ENCODE measurements around the gene MYO1H. TPM values are rescaled to one million over a fixed set of nuclear protein-coding genes. Genes with fewer than 3 reads are reported as not detected.

MYO1H gene
- total and polyA plus RNA-seq, 2 of the 8 experiments (the other 6 are each of a cell fraction or from before 2014, with no cell fraction given): 0.03 TPM; not detected in 1

- no peaks in the 10 kb centered on the region for H4K20me1 ChIP-seq (replicated peaks in 1 of 2; ENCODE audit: control insufficient read depth in 1 of 2, insufficient read depth in 2 of 2, low read length in 2 of 2)
- no peak for DNase-seq (ENCODE audit: low read depth in 1 of 2, low spot score in 2 of 2)
- H3K14ac ChIP-seq (ENCODE audit: insufficient read length): no peak overlapping the region
- no peak overlapping the region for H2BK15ac ChIP-seq (ENCODE audit: low read length)
- no peak overlapping the region for H4K91ac ChIP-seq (replicated peaks; ENCODE audit: insufficient read length, low read length)
- H4K8ac ChIP-seq (ENCODE audit: extremely low read depth, insufficient read depth, low read length): no peak overlapping the region
- H3K4ac ChIP-seq (replicated peaks; ENCODE audit: insufficient read length, low read depth, low read length): no peak overlapping the region
- H3K27me3 ChIP-seq (replicated peaks in 1 of 4; ENCODE audit: control insufficient read depth in 3 of 4, extremely low read depth in 1 of 4, insufficient read depth in 3 of 4, low read length in 3 of 4): no peaks in the 10 kb centered on the region
- H2BK12ac ChIP-seq (ENCODE audit: low read depth, low read length): no peak overlapping the region
- no peak overlapping the region for H3K56ac ChIP-seq (replicated peaks; ENCODE audit: insufficient read length, low read depth, low read length)
- no peak overlapping the region for H3K4me3 ChIP-seq (ENCODE audit: extremely low read depth in 1 of 4, insufficient read depth in 2 of 4, low read depth in 3 of 4, low read length in 4 of 4)
- POLR2A ChIA-PET (ENCODE audit: partially characterized antibody): interaction anchor here (2.0 kb wide), 1 partner anchor 16 kb away, joined by 8 read pairs; the partner anchor contains the start of genes KCTD10 and UBE3B
- no peaks in the 10 kb centered on the region for H3K4me1 ChIP-seq (replicated peaks in 1 of 4; ENCODE audit: control insufficient read depth in 3 of 4, insufficient read depth in 4 of 4, low read length in 3 of 4)
- H2AFZ ChIP-seq (ENCODE audit: low read length): no peak overlapping the region
- no peaks in the 10 kb centered on the region for H3K79me2 ChIP-seq (ENCODE audit: control insufficient read depth in 1 of 2, insufficient read depth in 2 of 2, low read length in 2 of 2)
- no peak overlapping the region for H3K4me2 ChIP-seq (ENCODE audit: insufficient read depth in 1 of 2, low read depth in 2 of 2, low read length in 2 of 2)
- no peak overlapping the region for H3K27ac ChIP-seq (ENCODE audit: low read depth, low read length)
- peaks cover 3 to 46% (median 28%) of the 10 kb centered on the region in 4 experiments; a peak in 7 of 8 replicates for H3K36me3 ChIP-seq (ENCODE audit: control insufficient read depth in 2 of 4, insufficient read depth in 4 of 4, low read length in 3 of 4)
- no peak overlapping the region for H3K9ac ChIP-seq (replicated peaks in 1 of 4; ENCODE audit: extremely low read depth in 1 of 4, low read depth in 3 of 4, low read length in 3 of 4)
- no peak overlapping the region for H2BK20ac ChIP-seq (ENCODE audit: low read length)
- no peak overlapping the region for H3K18ac ChIP-seq (ENCODE audit: extremely low read depth, low read length)
- H3K9me3 ChIP-seq (ENCODE audit: insufficient read depth in 2 of 2, low read depth in 1 of 2, low read length in 1 of 2): 0 out of 4 replicates have a peak, but pooled peaks cover 0 to 4% of the 10 kb centered on the region in 2 experiments
- no peak overlapping the region for H4K5ac ChIP-seq (ENCODE audit: insufficient read length, low read depth, low read length)
- H3K23ac ChIP-seq (ENCODE audit: insufficient read length): no peak overlapping the region
- CTCF ChIA-PET (ENCODE audit: partially characterized antibody): interaction anchor here (1.6 to 3.4 kb wide), 3 partner anchors 23 to 100 kb away, joined by 4 to 14 read pairs (median 6); no protein-coding TSS in a partner anchor
- H2AK5ac ChIP-seq (ENCODE audit: low read depth, low read length): no peak overlapping the region
- no peak overlapping the region for H2BK5ac ChIP-seq (ENCODE audit: low read depth, low read length)
- no peak overlapping the region for H2BK120ac ChIP-seq (replicated peaks; ENCODE audit: low read depth, low read length)
- no peaks in the 10 kb centered on the region for H3K79me1 ChIP-seq (ENCODE audit: low read depth, low read length)
- no peaks in the 10 kb centered on the region for H3K23me2 ChIP-seq (ENCODE audit: low read depth, low read length)
- no peak for FAIRE-seq
- TF ChIP-seq SAP30 (IDR thresholded peaks at IDR 0.05; ENCODE audit: insufficient read depth, insufficient replicate concordance, low read length): no peak
- TF ChIP-seq MAFK (IDR thresholded peaks at IDR 0.05; ENCODE audit: low read depth, low read length): no peak
- no peak for TF ChIP-seq EZH2 (IDR thresholded peaks at IDR 0.05; ENCODE audit: low read depth, low read length, severe bottlenecking)
- TF ChIP-seq ASH2L (IDR thresholded peaks at IDR 0.05; ENCODE audit: low read length): no peak
- TF ChIP-seq NANOG (IDR thresholded peaks at IDR 0.05; ENCODE audit: insufficient read depth, low read depth, low read length, poor library complexity, severe bottlenecking): no peak
- TF ChIP-seq SP4 (IDR thresholded peaks at IDR 0.05; ENCODE audit: low read length): no peak
These were observed 145.4 kb downstream of the MYO1H start for GRCh38 chr12:109493090-109493489.
